ENCODE results near the gene ANKRD34A. TPM values are rescaled to one million over a fixed set of nuclear protein-coding genes. Genes with fewer than 3 reads are reported as not detected.
A peak's percentile ranks its signal among the peaks of the same experiment; 100 is the strongest.

Gene ANKRD34A
- total RNA-seq, 1 donor from 2014 or later = 1.7 TPM

- Histone ChIP-seq H3K4me3 (no peak overlapping the region), H3K4me1 (peaks cover 24% of the 10 kb centered on the region), H3K27ac (no peak overlapping the region), H3K27me3 (no peaks in the 10 kb centered on the region), H3K36me3 (no peaks in the 10 kb centered on the region), H3K9me3 (no peaks in the 10 kb centered on the region)
- intact Hi-C loops (cut with DNase I) = loop anchor here (1.0 kb wide), 1 partner anchor 36 kb away; no protein-coding TSS in a partner anchor
- TF ChIP-seq CTCF (IDR thresholded peaks at IDR 0.05) (no peak), POLR2A (IDR thresholded peaks at IDR 0.05) (no peak), POLR2AphosphoS5 (IDR thresholded peaks at IDR 0.05; ENCODE audit: insufficient read depth in 1 of 2, low read depth in 1 of 2) (no peak)
- no peak for DNase-seq (ENCODE audit: extremely low spot score in 2 of 2)
These were observed 10.3 kb upstream of the ANKRD34A start for GRCh38 chr1:145974721-145975120.

GRCh38 chr1:145972580-145972979 is 8.2 kb upstream of the ANKRD34A start:
- Histone ChIP-seq H3K4me1 (peaks cover 5% of the 10 kb centered on the region), H3K4me3 (no peak overlapping the region), H3K36me3 (no peaks in the 10 kb centered on the region), H3K27me3 (no peaks in the 10 kb centered on the region), H3K27ac (no peak overlapping the region), H3K9me3 (no peaks in the 10 kb centered on the region)
- TF ChIP-seq CTCF (IDR thresholded peaks at IDR 0.05) = no peak
- no peak for TF ChIP-seq POLR2AphosphoS5 (IDR thresholded peaks at IDR 0.05; ENCODE audit: insufficient read depth in 1 of 2, low read depth in 1 of 2)
- no peak for TF ChIP-seq POLR2A (IDR thresholded peaks at IDR 0.05)
- intact Hi-C loops (cut with DNase I) = no loop called here
- no peak for DNase-seq (ENCODE audit: extremely low spot score in 2 of 2)

GRCh38 chr1:145967288-145967687 is 2.9 kb upstream of the ANKRD34A start:
- peaks cover 27% of the 10 kb centered on the region for H3K4me1 ChIP-seq
- H3K27me3 ChIP-seq = no peaks in the 10 kb centered on the region
- DNase-seq (ENCODE audit: extremely low spot score in 2 of 2) = no peak
- no peaks in the 10 kb centered on the region for H3K9me3 ChIP-seq
- intact Hi-C loops (cut with DNase I) = no loop called here
- no peak overlapping the region for H3K27ac ChIP-seq
- TF ChIP-seq CTCF (IDR thresholded peaks at IDR 0.05) = no peak
- no peak for TF ChIP-seq POLR2A (IDR thresholded peaks at IDR 0.05)
- TF ChIP-seq POLR2AphosphoS5 (IDR thresholded peaks at IDR 0.05; ENCODE audit: insufficient read depth in 1 of 2, low read depth in 1 of 2) = no peak
- no peak overlapping the region for H3K4me3 ChIP-seq
- peaks cover 0 to 4% of the 10 kb centered on the region in 2 donors for H3K36me3 ChIP-seq

GRCh38 chr1:145965119-145965744 is 857 bp upstream of the ANKRD34A start:
- TF ChIP-seq POLR2A (IDR thresholded peaks at IDR 0.05) = no peak
- no peak for TF ChIP-seq POLR2AphosphoS5 (IDR thresholded peaks at IDR 0.05; ENCODE audit: insufficient read depth in 1 of 2, low read depth in 1 of 2)
- TF ChIP-seq CTCF (IDR thresholded peaks at IDR 0.05) = no peak
- no peaks in the 10 kb centered on the region for H3K27me3 ChIP-seq
- no peak for DNase-seq (ENCODE audit: extremely low spot score in 2 of 2)
- no peaks in the 10 kb centered on the region for H3K9me3 ChIP-seq
- peaks cover 46% of the 10 kb centered on the region for H3K4me1 ChIP-seq
- peak overlapping the region; percentile 67 to 72 for H3K4me3 ChIP-seq
- intact Hi-C loops (cut with DNase I) = no loop called here
- H3K36me3 ChIP-seq = peaks cover 0 to 4% of the 10 kb centered on the region in 2 donors
- peak overlapping the region; percentile 95 for H3K27ac ChIP-seq

GRCh38 chr1:145963265-145964019 is 933 bp downstream of the ANKRD34A start:
- Histone ChIP-seq H3K4me3 (peak overlapping the region; percentile 72 to 84), H3K27ac (peak overlapping the region; percentile 95), H3K27me3 (no peaks in the 10 kb centered on the region), H3K9me3 (no peaks in the 10 kb centered on the region), H3K36me3 (peaks cover 0 to 4% of the 10 kb centered on the region in 2 donors), H3K4me1 (peaks cover 57% of the 10 kb centered on the region)
- no peak for TF ChIP-seq CTCF (IDR thresholded peaks at IDR 0.05)
- no peak for TF ChIP-seq POLR2A (IDR thresholded peaks at IDR 0.05)
- intact Hi-C loops (cut with DNase I) = loop anchor here (5.0 kb wide), 1 partner anchor 46 kb away; the partner anchor contains the start of gene PEX11B
- DNase-seq (ENCODE audit: extremely low spot score in 2 of 2) = no peak

Measured in vagina (tissue), 2 donors.